ENCODE results near the gene ADAM8.
"Not testable (repeated sequence)": the region's sequence is repeated elsewhere in the genome, so short reads cannot be mapped to it uniquely, and the experiment has no call there.

Gene ADAM8

DNA sequence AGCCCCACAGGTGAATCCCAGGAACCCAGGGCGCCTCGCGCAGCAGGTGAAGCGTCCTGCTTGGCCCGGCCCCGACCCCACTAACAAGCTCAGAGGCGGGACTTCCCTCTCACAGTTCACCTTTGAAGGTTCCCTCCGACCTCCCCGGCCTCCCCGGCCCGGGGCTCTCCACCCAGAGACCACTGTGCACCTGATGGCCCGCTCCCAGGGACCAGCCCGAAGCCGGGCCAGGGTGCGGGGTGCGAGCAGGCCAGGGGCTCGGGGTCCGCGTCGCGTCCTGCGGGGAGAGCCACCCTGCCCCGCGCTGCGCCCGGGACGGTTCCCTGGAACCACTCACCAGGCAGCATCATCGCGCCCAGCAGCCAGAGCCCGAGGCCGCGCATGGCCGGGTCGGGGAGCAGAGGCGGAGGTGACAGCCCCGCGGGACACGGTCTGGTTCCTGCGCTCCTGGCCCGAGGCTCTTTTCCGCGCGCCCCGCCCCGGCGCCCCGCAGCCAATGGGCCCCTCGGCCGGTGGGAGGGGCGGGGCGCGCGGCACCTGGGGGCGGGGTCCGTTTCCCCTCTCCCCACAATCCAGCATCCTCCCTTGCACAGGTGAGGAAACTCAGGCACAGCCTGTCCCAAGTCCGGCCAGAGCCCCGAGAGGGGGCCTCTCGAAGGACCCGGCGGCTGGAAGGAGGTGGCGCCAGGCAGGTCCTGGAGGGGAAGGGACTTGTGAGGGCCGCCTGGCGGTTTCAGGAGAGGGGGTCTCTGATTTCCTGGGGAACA is at the start of gene ADAM8:
Gene ADAM8 (minus strand): TSS at position 434 of the 767 bp plus-strand sequence. CDS start 51 bp downstream, at position 383.
- peak in 1 of 2 donors; percentile 60 for DNase-seq (ENCODE audit: extremely low read depth in 1 of 2, low read depth in 1 of 2)

DNA sequence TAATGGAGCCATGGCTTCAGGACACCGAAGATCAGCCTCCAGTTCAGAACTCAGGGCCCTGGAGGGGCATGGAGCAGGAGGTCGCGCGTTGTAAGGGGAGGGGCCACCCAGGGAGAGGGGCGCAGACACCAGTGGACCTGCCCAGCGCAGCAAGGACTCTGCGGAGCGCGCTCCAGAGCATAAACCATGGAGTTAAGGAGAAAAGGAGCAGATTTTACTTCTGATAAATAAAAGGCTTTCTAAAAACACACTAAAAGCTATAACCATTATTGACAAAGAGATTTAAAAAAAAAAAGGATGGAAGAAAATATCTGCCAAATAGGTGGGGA is 49.5 kb upstream of the ADAM8 start:
- DNase-seq (ENCODE audit: extremely low read depth in 1 of 2, low read depth in 1 of 2): no peak

DNA sequence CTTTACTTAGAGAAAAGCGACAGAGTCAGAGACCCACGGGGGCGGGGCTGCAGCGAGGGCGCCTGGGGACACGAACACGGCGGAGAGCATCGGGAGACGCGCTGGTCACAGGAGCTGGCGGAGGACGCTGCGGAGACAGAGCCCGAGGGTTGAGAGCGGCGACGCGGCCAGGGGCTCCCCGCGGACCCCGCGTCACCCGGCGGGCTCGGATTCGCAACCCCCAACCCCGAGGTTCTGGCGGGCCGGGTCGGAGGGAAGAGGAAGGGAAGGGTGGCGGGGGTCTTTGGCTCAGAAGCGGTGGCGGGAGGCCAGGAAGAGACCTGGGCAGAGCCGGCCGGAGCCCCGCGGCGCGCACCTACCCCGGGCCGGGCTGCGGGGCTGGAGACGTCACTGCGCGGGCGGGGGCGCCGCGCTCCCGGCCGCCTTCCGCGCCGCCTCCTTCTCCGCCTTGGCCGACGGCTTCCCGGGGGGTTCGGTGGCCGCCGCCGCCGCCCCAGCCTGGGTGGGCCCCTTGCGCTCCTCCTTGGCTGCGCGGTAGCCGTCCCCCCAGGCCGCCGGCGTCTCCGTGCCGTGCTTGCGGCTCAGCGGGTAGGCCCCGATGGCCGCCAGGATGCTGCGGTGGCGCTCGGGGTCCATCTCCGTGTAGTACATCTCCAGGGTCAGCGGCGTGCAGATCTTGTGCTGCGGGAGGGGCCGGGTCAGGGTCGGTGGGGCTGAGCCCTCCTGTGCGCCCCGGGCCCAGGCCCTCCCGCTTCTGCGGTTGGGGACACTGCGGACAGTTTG is 49.0 kb upstream of the ADAM8 start:
- DNase-seq (ENCODE audit: extremely low read depth in 1 of 2, low read depth in 1 of 2): no peak

DNA sequence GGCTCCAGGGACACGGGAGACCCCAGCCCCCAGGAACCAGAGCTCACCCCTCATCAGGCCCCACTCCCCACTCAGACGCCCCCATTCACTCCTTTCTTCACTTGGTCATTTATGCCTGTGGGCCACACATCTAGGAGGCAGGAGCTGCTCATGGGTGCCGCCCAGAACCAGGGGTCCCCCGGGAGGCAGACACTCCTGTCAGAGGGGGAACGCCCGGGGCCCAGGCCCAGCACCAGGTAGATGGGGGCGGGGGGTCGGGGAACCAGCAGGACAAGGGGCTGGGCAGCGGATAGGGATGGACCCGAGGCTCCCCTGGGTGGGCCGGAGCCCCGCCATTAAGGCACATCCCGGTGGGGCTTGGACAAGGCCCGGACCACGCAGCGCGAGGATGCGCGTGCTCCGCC is 48.2 kb upstream of the ADAM8 start:
- DNase-seq (ENCODE audit: extremely low read depth in 1 of 2, low read depth in 1 of 2): no peak

DNA sequence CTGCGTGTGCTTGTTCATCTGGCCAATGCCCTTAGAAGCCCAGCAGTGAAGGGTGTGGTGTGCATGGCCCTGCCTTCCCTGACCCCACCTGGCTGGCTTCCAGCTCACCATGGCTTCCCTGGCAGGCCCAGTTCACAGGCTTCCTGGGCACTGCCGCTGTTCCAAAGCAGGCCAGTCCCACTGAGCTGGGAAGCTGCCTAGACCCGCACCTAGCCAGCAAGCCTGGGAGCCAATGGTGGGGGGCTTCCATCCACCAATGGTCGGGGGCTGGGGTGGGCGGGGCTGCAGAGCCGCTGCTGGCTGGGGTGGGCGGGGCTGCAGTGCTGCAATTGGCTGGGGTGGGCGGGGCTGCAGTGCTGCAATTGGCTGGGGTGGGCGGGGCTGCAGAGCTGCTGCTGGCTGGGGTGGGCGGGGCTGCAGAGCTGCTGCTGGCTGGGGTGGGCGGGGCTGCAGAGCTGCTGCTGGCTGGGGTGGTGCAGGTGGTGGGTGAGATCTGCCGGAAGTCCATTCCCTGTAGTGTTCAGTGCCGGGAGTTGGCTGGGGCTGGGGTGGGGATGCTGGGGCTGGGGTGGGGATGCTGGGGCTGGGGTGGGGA is 47.6 kb upstream of the ADAM8 start:
- peak in 1 of 2 donors; percentile 24 for DNase-seq (ENCODE audit: extremely low read depth in 1 of 2, low read depth in 1 of 2)

DNA sequence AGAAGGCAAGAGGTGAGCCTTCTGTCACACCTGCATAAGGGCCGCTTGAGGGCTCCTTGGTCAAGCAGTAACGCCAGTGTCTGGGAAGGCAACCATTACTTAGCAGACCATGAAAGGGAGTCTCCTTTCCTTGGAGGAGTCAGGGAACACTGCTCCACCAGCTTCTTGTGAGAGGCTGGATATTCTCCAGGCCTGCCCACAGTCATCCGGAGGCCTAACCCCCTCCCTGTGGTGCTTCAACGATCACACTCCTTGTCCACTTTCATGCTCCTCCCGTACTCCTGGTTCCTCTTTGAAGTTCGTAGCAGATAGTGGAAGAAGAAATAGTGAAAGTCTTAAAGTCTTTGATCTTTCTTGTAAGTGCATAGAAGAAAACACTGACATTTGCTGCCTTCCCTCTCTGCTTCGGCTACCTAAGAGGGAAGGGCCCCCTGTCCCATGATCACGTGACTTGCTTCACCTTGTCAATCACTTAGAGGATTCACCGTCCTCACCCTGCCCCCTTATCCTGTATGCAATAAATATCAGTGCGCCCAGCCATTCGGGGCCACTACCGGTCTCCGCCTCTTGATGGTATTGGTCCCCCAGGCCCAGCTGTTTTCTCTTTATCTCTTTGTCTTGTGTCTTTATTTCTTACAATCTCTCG is 45.5 kb upstream of the ADAM8 start:
- DNase-seq (ENCODE audit: extremely low read depth in 1 of 2, low read depth in 1 of 2): not testable (repeated sequence)

DNA sequence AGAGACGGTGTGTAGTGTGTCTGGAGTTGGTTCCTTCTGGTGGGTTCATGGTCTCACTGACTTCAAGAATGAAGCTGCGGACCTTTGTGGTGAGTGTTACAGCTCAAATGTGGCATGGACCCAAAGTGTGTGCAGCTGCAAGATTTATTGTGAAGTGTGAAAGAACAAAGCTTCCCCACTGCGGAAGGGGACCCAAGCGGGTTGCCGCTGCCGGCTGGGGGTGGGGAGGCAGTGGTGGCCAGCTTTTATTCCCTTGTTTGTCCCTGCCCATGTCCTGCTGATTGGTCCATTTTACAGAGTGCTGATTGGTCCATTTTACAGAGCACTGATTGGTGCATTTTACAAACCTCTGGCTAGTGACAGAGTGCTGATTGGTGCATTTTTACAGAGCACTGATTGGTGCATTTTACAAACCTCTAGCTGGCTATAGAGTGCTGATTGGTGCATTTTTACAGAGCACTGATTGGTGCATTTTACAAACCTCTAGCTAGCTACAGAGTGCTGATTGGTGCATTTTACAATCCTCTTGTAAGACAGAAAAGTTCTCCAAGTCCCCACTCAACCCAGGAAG is 44.3 kb upstream of the ADAM8 start:
- not testable (repeated sequence) for DNase-seq (ENCODE audit: extremely low read depth in 1 of 2, low read depth in 1 of 2)

DNA sequence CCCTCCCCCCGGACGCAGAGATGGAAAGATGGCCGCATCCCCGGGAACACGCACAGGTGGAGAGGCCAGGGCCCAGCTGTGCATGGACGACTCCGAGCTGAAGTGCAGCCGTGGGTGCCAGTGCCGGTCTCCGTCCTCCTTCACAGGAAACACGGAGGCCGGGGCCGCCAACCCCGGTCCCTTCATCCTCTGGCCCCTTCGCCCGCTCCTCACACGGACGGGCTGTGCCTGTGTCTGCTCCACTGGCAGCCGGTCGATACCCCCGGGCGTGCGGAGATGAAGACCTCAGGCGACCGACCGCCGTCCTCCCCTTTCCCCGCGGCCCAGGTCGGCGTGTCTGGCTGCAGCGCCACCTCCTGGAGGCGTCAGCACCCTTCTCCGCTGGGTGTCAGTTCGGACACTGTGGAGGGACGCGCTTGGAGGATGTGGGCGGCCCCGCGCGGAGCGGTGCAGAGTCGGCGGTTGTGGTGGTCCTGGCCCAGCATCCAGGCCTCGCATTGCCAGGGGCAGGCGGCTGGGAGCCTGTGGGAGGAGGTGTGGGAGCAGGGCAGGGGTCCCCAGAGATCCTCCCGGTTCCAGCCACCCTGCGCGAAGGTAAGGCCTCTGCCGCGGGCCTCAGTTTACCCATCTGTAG is 41.9 kb upstream of the ADAM8 start:
- DNase-seq (ENCODE audit: extremely low read depth in 1 of 2, low read depth in 1 of 2): peak; percentile 31 to 55

DNA sequence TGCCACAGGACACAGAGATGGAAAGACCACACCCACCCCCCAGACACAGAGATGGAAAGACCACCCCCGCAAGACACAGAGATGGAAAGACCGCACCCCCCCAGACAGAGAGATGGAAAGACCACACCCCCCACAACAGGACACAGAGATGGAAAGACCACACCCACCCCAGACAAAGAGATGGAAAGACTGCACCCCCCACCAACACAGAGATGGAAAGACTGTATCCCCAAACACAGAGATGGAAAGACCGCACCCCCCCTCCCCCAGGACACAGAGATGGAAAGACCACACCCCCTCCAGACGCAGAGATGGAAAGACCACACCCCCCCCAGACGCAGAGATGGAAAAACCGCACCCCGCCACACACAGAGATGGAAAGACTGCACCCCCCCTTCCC is 40.1 kb upstream of the ADAM8 start:
- no peak for DNase-seq (ENCODE audit: extremely low read depth in 1 of 2, low read depth in 1 of 2)

DNA sequence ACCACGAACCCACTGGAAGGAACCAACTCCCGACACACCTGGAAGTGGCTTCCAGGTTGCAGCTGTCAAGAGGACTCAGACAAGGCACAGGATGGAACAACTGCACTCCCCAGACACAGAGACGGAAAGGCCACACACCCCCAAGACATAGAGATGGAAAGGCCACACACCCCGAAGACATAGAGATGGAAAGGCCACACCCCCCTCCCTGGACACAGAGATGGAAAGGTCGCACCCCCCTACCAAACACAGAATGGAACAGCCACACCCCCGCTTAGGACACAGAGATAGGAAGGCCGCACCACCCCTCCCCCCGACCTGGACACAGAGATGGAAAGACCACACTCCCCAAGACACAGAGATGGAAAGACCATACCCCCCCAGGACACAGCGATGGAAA is 39.6 kb upstream of the ADAM8 start:
- DNase-seq (ENCODE audit: extremely low read depth in 1 of 2, low read depth in 1 of 2): no peak

DNA sequence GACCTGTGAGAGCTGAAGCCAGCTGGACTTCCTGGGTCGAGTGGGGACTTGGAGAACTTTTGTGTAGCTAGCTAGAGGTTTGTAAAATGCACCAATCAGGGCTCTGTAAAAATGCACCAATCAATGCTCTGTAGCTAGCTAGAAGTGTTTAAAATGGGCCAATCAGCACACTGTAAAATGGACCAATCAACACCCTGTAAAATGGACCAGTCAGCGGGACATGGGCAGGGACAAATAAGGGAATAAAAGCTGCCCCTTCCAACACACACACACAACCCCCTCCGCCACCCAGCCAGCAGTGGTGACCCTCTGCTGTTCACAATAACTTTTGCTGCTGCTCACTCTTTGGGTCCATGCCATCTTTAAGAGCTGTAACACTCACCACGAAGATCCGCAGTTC is 39.2 kb upstream of the ADAM8 start:
- DNase-seq (ENCODE audit: extremely low read depth in 1 of 2, low read depth in 1 of 2): no peak

DNA sequence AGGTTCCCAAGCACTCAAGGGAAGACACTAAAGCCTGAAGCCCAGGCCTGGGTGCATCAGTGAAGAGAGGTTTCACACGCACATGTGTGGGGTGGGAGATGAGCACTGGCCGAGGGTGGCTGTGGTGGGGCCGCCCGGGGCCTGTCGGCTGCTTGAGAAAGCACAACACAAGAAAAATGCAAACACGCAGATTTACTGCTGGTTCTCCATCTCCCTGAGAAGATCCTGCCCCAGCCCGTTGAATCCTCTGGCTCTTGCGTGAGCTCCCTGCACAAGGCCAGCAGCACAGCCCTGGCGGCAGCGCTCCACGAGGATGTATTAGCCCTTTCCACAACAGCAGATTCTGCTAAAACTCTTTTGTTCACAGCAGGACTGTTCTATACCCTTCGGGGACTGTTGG is 38.2 kb upstream of the ADAM8 start:
- DNase-seq (ENCODE audit: extremely low read depth in 1 of 2, low read depth in 1 of 2): no peak

DNA sequence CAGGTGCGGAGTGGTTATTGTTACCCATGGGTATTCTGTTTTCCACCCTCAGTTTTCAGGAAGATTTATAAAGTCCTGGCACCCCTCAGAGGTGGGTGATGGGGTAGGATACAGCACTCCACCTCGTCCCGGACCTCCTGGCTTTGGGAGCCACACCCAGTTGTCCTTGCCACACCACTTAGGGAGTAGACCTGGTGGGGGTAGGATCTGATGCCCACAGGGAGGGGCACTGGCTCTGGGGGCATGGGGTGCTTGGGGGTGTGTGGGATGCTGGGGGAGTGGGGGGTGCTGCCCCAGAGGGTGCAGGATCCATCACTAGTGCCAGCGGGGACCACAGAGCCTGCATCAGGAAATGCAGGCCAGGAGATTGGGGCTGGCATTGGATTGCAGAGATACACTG is 36.5 kb upstream of the ADAM8 start:
- DNase-seq (ENCODE audit: extremely low read depth in 1 of 2, low read depth in 1 of 2): no peak

DNA sequence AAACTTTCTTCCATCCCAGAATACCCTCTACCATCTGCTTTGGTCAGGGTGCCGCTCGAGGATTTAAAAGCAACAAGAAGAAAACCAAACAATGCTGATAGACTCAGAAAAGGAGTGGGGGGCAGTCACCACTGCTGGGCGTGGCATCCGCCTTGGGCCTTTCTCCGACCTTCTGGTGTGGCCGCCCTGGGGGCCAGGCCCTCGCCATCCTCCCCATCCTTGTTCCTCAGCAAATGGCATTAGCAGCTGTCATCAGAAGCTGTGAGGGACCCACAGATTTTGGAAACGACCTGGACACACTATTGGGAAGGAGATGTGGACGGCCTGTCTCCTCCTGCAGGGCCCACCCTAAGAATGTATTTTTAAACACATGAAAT is 36.1 kb upstream of the ADAM8 start:
- DNase-seq (ENCODE audit: extremely low read depth in 1 of 2, low read depth in 1 of 2): no peak

DNA sequence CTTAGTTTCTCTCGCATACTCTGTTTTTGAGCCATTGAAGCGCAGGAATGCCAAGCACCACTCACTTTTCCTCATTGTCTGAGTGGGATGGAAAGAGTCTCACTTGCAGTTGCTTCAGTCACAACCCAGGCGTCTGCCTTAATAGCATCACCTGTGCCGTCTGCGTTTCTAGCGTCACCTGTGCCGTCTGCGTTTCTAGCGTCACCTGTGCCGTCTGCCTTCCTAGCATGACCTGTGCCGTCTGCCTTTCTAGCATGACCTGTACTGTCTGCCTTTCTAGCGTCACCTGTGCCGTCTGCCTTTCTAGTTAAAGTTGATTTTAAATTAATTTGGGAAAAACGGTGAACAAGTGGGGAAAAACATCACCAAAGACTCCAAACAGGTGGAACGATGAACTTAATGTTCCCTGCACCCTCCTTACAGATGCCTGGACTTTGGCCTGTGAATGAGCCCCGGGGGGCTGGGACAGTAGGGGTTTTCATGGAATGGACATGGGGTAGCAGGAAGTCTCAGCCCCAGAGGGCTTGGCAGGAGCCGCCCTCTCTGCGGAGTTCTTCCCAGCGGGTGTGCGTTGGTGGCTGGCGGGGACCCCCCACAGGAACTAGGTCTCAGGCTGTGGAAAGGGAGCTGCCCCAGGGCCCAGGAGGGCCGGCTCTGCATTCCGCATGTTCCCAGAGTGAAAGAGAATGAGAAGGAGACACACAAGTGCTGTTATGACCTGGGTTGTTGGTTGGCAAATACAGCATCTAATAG is 35.5 kb upstream of the ADAM8 start:
- no peak for DNase-seq (ENCODE audit: extremely low read depth in 1 of 2, low read depth in 1 of 2)

DNA sequence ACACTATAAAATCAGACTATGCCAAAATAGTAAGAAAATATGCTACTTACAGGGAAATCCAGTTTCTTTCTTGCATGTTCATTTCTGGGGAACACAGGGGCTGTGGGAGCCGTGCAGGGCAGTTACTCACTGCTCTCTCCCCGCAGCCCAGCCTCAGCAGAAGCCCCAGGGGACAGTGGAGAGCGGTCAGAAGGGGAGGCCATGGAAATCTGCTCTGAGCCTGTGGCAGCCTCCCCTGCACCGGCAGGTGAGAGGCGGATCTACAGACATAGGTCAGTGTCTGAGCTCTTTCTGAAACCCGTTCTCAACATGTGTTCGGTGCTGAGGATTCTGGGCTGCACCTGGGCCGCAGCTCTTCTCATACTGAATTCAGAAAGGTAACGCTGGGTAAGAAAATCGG is 34.9 kb upstream of the ADAM8 start:
- no peak for DNase-seq (ENCODE audit: extremely low read depth in 1 of 2, low read depth in 1 of 2)

DNA sequence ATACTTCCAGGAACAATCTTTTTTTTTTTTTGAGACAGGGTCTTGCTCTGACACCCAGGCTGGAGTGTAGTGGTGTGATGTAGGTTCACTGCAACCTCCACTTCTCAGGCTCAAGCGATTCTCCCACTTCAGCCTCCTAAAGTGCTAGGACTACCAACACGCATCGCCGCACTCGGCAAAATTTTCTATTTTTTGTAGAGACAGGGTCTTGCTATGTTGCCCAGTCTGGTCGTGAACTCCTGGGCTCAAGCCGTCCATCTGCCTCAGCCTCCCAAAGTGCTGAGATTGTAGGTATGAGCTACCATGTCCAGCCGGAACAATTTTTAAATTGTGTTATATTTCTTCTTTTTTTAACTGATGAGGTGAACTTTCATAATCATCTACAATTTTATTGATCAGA is 34.1 kb upstream of the ADAM8 start:
- no peak for DNase-seq (ENCODE audit: extremely low read depth in 1 of 2, low read depth in 1 of 2)

DNA sequence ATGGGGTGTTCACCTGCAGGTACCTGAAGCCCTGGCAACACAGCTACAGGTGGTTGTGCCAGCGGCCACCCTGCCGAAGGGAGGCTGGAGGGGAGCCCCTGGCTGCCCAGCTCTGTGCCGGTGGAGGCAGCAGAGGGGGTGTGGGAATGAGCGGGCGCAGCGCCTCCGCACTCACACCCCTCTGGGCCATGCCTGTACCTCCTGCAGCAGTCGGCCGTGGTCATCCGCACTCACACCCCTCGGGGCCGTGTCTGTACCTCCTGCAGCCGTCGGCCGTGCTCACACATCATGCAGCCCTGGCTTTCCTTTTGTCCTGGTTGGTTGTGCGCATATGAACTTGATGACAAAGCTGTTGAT is 33.7 kb upstream of the ADAM8 start:
- DNase-seq (ENCODE audit: extremely low read depth in 1 of 2, low read depth in 1 of 2): no peak

DNA sequence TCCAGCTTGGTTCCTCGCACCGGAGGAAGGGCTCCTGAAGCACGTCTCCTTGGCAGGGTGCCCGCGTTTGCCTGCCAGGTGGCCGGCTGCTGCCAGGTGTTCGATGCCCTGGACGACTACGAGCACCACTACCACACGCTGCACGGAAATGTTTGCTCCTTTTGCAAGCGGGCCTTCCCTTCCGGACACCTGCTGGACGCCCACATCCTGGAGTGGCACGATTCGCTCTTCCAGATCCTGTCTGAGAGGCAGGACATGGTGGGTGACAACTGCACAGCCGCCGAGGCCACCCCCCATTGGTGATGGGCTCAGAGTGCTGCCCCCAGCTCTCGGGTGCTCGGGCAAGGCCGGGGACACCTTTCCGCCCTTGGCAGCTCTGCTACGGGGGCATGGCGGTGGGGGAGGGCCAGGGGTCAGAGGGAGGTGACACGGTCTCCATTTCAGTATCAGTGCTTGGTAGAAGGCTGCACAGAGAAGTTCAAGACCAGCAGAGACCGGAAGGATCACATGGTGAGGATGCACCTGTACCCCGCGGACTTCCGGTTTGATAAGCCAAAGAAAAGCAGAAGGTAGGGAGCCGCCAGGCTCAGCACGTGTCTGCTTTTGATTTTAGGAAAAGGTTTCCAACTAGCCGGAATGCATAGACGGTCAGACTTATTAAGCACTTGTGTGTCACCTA is 33.2 kb upstream of the ADAM8 start:
- DNase-seq (ENCODE audit: extremely low read depth in 1 of 2, low read depth in 1 of 2): no peak

Measured in activated CD8-positive, alpha-beta memory T cell treated with anti-CD3 and anti-CD28 coated beads for 1 hour (primary cell).